Lower lobe of right lung (tissue), 2 donors: ENCODE results near the gene SSX4B. TPM values are rescaled to one million over a fixed set of nuclear protein-coding genes. Genes with fewer than 3 reads are reported as not detected.
"Not testable (repeated sequence)": the region's sequence is repeated elsewhere in the genome, so short reads cannot be mapped to it uniquely, and the experiment has no call there.

Source experiments
- ATAC-seq, 2 donors: fragments of 200-7000 bp; cut with Tn5 transposase; one replicate each; pipeline ENCODE4 v1.9.1; 2020 to 2022; ENCODE audit warnings: mild to moderate bottlenecking in 2 of 2, moderate library complexity in 2 of 2
- DNase-seq: peaks from one replicate; pipeline ENCODE4 v3.0.0-alpha.2; 2020
- H3K27ac ChIP-seq: fragments of 200-600 bp; one replicate; pipeline ENCODE4 v1.8.0; 2022
- H3K27me3 ChIP-seq: fragments of 200-600 bp; one replicate; pipeline ENCODE4 v1.8.0; 2022; ENCODE audit warnings: low read depth
- H3K36me3 ChIP-seq: fragments of 200-600 bp; one replicate; pipeline ENCODE4 v1.8.0; 2022; ENCODE audit warnings: mild to moderate bottlenecking
- H3K4me1 ChIP-seq: fragments of 200-600 bp; one replicate; pipeline ENCODE4 v1.8.0; 2022
- H3K4me3 ChIP-seq: fragments of 200-600 bp; one replicate; pipeline ENCODE4 v1.8.0; 2022; ENCODE audit warnings: mild to moderate bottlenecking
- H3K9me3 ChIP-seq: fragments of 200-600 bp; one replicate; pipeline ENCODE4 v1.8.0; 2022
- CTCF ChIP-seq: fragments of 200-600 bp; IDR thresholded peaks from one replicate; pipeline ENCODE4 v1.8.0; 2022; ENCODE audit warnings: antibody characterized with exemption, mild to moderate bottlenecking
- intact Hi-C: fragments of 100-400 bp; cut with DNase I; formaldehyde crosslinking; loops from one replicate; pipeline ENCODE4 v1.11.0; 2022
- total RNA-seq: library from RNA; stranded (reverse); fragmentation: NEBNext Ultra II Directional; extraction: Animal tissue kit (Norgen Biotek cat#: 25700); gene quantifications from one replicate; pipeline ENCODE4 v1.2.1, GENCODE V29; 2021
- donor health status: DM: no; HTN: yes; CAD: no; lungs with severe emphysema.

Gene SSX4B
- total RNA-seq, 1 donor from 2014 or later: not detected

DNA sequence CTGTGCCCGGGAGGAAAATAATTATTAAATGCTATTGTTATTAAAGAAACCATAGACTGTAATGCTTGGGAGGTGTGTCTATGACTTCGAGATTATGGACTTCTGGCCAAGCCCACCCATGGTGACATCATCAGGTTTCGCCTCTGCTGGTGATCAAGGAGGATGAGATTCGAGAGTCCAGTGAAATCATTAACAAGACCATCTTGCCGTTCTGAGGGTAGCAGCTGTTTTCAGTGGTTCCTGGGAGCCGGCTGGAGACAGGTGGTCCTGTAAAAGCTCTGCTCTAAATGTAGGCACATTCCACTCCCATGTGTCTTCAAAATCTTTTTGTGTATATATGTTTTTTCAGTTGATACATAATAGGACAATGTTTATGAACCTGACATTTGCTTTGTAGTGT, 52.5 kb downstream of the SSX4B start:
- H3K4me3 ChIP-seq, H3K27ac ChIP-seq, H3K4me1 ChIP-seq, H3K27me3 ChIP-seq, H3K36me3 ChIP-seq, intact Hi-C loops, H3K9me3 ChIP-seq, ATAC-seq, DNase-seq: not testable (repeated sequence)

DNA sequence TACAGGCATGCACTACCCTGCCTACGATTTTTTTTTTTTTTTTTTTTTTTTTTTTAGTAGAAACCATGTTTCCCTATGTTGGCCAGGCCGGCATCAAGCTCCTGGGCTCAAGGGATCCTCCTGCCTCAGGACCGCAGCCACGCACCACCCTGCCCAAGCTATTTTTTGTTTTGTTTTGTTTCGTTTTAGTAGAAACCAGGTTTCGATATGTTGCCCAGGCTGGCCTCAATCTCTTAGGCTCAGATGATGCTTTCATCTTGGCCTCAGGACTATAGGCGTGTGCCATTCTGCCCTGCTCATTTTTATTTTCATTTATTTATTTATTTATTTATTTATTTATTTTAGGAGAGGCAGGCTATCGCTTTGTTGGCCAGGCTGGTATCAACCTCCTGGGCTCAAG, 54.1 kb downstream of the SSX4B start:
- TF ChIP-seq CTCF: no peak
- Histone ChIP-seq H3K27me3 (no peaks in the 10 kb centered on the region), H3K9me3 (no peaks in the 10 kb centered on the region), H3K4me1 (no peaks in the 10 kb centered on the region), H3K27ac (no peak overlapping the region), H3K36me3 (no peaks in the 10 kb centered on the region), H3K4me3 (no peak overlapping the region)
- DNase-seq (no peak), ATAC-seq (no peak)
- intact Hi-C loops: no loop called here

GRCh38 chrX:48356315-48357094, 55.3 kb downstream of the SSX4B start, which contains the start of gene SSX3:
SSX3 (minus strand) TSS chrX:48356703; CDS start chrX:48355249, 1,454 bp downstream.
- H3K9me3 ChIP-seq, H3K4me1 ChIP-seq, intact Hi-C loops, DNase-seq, H3K4me3 ChIP-seq, H3K27me3 ChIP-seq, H3K36me3 ChIP-seq, ATAC-seq, H3K27ac ChIP-seq: not testable (repeated sequence)

Other genes with a start within 250 kb of the SSX4B start
- not detected for gene SSX5, start 215.2 kb downstream of the SSX4B start, total RNA-seq
- gene SSX1, start 156.6 kb downstream of the SSX4B start, total RNA-seq: not detected
- not detected for gene SSX3, start 55.3 kb downstream of the SSX4B start, total RNA-seq
- not detected for gene SSX4, start 28.4 kb downstream of the SSX4B start, total RNA-seq
- gene SLC38A5, start 58.3 kb upstream of the SSX4B start, total RNA-seq: 15.9 TPM
- gene FTSJ1, start 64.2 kb upstream of the SSX4B start, total RNA-seq: 30.2 TPM
- gene PORCN, start 97.0 kb upstream of the SSX4B start, total RNA-seq: 6.1 TPM
- 74.0 TPM for gene EBP, start 109.8 kb upstream of the SSX4B start, total RNA-seq
- 12.0 TPM for gene TBC1D25, start 127.8 kb upstream of the SSX4B start, total RNA-seq
- 157 TPM for gene RBM3, start 162.5 kb upstream of the SSX4B start, total RNA-seq
- gene WDR13, start 185.5 kb upstream of the SSX4B start, total RNA-seq: 125 TPM